GM21526 (cell line): Measurements from ENCODE around the gene PARD3.
A peak's percentile ranks its signal among the peaks of the same experiment; 100 is the strongest.
"Not testable (repeated sequence)": the region's sequence is repeated elsewhere in the genome, so short reads cannot be mapped to it uniquely, and the experiment has no call there.

Experiments used
- ATAC-seq: cut with Tn5 transposase; IDR thresholded peaks from one replicate; pipeline ENCODE4 v1.9.1; 2021; ENCODE audit warnings: moderate library complexity; ENCODE audit not compliant: unreplicated experiment, low FRiP score

PARD3 gene

DNA sequence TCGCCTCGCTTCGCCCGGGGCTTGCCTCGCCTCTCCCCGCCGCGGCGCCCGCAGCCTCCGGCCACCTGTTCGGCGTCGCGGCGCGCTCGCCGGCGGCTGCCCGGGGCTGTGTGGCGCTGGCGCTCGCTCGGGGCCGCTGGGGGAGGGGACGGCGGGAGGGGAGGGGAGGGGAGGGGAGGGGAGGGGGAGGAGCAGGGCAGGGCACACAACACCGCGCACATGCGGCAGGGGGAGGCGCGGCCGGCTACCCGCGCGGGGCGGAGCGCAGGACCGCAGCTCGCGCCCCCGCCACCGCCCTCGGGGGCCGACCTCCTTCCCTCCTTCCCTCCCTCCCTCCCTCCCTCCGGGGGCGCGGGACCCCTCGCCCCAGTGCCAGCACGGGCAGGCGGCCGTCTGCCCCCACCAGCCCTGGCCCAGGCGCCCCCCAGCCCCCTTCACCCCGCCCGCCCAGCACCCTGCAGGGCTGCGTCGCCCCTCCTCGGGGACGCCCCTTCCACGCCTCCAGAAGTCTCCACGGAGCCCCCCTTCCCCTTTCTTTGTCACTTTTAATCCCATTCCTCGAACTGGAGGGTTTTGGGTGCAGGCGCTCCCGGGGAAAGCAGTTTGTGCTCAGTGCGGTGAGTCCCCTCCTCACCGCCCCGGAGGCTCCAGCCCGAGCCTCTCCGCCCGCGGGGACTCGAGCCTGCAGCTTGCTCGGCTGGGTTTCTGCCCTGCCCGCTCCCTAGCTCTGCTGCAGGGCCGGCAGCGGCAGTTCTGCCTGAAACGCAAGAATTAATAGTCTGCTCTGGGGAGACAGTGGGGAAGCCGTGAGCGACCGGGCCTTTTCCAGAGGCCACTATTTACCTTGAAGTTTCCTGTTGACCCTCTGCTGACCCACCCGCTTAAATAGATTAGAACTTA lies at the start of gene PARD3:
PARD3 (minus strand) TSS at position 112 of the 900 bp plus-strand sequence. CDS start 301 bp downstream, outside the sequence.
- ATAC-seq: no peak

DNA sequence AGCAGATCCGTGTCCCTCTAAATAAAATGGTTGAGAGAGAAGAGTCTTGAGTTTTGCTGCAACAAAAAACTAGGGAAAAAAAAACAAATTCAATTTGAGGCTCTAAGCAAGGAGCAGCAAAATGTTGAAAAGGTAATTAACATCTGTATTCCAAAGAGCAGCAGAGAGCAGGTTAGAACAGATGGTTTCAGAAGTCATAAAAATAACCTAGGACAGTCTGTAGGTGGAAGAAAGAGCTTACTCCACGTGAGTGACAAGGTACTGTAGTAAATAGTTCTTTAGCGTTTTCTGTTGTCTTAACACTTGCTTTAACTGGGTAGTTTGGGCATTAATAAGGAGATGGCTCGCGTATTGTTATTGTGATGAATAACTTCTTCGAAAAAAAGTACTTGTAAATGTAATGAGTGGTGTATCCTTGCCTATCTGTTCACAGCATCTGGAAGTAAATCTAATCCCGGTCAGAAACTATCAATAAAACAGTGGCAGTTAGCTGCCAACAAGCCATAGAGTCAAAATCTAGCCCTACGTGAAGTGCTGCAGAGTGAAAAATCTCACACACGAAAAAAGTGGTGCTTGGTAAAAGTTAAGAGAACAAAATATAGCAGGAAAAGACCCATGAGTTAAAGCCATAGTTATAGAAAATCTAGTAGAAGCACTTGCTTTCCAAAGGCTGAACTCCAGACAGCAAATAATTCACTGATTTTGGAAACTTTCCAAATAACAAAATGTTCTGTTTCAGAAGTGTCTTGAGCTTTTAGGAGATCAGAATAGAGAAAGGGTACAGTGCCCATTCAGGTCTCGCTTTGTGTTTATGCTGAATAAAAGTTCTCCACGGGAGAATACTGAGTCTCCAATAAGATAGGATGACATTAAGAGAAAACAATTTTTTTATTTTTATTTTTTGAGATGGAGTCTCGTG lies 49.3 kb upstream of the PARD3 start:
- ATAC-seq: no peak

DNA sequence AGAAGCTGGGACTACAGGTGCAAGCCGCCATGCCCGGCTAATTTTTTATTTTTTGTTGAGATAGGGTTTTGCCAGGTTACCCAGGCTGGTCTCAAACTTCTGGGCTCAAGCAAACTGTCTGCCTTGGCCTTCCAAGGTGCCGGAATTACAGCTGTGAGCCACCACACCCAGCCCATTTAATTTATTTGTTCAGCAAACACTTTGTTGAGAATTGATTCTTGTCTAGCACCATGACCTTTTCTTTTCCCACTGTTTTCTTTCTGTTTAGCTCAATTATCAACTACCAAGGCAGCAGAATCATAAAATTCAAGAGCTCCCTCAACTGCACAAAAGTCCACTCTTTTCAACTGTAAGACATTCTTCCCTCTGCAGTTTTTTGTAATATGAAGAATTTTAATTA lies 47.8 kb upstream of the PARD3 start:
- ATAC-seq: no peak

DNA sequence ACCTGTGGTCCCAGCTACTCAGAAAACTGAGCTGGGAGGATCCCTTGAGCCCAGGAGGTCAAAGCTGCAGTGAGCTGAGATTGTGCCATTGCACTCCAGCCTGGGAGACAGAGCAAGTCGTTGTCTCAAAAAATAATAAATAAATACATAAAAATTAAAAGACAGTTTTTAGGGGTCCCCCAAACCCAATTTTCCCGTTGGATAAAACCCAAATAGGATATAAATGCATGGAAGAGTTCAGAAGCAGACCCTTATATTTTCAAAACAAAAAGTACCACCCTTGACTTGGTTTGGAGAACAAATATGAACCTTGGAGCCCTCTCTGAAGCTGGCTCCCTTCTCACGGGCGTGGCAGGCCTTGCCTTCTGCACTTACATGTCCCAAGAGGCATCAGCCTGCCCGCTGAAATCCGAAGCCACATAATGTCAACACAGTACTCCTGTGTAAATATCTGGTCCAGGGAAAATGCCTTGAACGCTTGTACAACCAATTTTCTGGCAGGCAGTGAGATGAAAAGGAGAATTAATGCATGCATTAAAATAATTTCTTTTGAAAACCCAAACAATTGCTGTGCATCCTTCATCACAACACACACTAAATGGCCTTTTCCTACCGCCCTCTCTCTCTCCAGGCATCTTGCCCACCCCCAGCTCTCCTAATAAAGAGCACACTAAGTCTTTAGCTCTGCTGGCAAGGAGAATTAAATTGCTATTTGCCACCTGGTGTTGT lies 46.4 kb upstream of the PARD3 start:
- no peak for ATAC-seq

DNA sequence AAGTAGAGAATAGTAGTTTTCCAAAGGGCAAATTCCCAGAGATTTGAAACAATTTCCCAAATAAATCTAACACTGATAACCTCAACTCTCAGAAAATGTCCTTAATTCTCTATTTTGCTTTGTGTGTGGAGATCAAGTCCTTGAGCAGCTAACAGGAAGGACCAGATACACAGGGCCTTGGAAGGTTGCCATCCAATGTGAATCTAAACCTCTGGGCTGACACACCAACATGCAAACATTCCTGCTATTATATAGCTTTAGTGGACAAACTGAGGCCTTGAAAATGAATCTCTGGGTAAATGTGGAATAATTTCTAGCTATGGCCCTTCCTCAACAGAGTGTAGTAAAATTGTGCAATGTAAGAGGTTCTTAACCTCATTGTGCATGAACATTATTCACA lies 44.1 kb upstream of the PARD3 start:
- ATAC-seq: no peak

DNA sequence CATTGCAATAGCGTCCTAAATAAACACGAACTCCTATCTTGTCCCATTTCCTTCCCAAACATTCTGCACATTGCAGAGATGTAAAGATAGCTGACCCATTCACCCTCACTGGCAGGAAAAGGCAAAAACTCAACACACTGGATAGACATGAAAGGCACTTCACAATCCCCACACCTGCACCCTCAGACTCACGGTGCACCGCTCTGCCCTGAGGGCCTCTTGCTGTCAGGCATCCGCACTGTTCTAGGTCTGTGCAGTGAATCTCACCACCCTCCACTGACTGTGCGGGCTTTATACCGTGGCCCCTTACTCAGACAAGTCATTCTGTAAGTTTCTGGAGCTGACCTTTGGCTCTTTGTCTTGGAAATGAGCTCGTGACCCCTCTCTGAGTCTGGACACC lies 42.9 kb upstream of the PARD3 start:
- ATAC-seq: no peak

DNA sequence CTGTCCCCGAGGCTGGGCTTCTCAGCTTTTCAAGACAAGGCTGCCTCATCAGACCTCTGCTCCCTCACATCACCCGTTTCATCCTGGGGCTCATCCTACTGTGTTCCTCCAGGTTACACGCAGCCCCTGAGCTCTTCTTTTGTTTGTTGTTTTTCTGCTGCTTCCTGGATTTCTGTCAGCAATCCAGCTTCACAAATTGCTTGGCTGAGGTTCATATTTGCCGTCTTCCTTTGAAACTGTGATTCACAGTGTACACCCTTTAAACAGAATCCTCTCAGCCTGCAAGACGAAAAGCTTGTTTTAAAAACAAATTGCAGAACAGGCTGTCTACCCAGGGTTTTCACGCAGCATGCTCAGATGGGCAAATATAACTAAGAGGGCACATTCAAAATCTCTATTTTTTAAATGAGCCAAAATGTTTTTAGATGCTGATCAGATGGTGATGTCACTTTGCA lies 39.1 kb upstream of the PARD3 start:
- ATAC-seq: no peak

DNA sequence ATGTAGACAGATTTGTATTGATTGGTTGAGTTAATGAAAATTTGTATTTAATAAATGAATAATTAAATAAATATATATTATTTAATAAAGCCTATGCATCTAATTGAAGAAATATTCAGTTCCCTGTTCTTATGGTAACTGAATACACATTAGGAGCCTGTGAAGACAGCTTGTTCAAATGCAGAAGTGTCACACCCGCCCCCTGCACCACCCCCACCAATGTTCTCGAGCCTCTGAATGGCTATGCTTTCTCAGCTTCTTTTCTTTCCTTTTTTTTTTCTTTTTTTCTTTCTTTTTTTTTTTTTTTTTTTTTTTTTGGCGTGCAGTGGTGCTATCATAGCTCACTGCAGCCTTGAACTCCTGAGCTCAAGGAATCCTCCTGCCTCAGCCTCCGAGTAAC lies 38.3 kb upstream of the PARD3 start:
- no peak for ATAC-seq

DNA sequence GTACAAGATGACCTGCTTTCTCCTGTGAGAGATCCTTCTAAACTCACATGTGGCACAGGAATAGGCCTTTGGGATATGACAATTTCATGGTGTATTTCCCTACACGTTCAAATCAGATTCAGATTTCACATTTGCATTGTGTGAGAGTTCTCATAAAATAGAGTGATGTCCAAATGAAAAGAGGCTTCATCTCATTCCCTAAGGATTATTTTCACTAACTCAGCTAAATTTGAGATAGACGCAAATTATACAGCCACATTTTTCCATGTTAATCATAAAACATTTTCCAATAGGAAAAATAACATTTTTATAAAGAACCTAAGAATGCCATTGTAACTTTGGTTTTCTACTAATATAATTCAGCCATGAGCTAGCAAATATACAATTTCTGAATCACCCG lies 35.5 kb upstream of the PARD3 start:
- ATAC-seq: no peak

DNA sequence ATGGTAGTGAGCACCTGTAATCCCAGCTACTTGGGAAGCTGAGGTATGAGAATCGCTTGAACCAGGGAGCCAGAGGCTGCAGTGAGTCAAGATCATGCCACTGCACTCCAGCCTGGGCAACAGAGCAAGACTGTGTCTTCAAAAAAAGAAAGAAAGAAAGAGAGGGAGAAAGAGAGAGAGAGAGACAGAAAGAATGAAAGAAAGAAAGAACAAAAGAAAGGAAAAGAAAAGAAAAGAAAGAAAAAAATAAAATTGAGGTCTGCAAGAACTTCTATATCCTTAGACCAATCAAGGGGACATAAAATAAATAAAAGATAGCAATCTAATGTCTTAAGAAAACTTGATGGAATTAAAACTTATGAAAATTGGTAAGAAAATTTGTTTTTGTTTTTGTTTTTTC lies 34.9 kb upstream of the PARD3 start:
- no peak for ATAC-seq

DNA sequence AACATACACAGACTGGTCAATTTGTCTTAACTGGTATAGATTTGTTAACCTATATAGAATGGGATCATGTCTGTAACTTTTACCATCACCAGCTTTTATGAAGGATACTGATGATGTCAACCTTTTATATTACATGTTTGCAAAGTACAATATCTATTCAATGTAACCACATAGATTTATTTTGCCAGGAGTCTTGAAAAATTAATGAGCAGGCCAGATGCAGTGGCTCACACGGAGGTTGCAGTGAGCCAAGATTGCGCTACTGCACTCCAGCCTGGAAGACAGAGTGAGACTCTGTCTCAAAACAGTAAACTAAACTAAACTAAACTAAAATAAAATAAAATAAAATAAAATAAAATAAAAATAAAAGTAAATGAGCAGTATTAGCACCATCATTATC lies 30.0 kb upstream of the PARD3 start:
- ATAC-seq: no peak

DNA sequence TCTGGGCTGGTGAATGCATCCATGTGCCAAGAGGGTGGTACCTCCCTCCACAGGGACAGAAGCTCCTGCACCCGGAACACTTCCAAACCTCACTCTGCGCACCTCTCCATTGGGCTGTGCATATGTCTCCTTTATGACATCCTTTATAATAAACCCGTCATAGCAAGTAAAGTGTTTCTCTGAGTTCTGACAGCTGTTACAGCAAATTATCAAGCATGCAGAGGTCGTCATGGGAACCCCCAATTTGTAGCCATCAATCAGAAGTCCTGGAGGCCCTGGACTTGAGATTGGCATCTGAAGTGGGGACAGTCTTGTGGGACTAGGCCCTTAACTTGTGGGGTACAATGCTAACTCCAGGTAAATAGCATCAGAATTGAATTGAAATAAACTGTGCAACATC lies 29.4 kb upstream of the PARD3 start:
- no peak for ATAC-seq

DNA sequence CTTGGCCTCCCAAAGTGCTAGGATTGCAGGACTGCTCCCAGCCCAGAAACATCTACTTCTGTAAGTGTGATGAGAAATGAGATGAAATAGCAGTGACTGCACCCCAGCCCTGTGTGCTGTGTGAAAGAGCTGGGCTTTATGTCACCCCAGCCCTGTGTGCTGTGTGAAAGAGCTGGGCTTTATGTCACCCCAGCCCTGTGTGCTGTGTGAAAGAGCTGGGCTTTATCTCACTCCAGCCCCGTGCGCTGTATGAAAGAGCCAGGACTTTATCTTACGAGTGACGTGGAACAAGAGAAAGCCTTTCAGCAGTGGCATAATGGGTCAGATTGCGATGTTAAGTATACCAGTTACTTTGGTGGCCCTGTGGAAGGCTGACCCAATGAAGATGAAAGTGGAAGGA lies 28.4 kb upstream of the PARD3 start:
- not testable (repeated sequence) for ATAC-seq

DNA sequence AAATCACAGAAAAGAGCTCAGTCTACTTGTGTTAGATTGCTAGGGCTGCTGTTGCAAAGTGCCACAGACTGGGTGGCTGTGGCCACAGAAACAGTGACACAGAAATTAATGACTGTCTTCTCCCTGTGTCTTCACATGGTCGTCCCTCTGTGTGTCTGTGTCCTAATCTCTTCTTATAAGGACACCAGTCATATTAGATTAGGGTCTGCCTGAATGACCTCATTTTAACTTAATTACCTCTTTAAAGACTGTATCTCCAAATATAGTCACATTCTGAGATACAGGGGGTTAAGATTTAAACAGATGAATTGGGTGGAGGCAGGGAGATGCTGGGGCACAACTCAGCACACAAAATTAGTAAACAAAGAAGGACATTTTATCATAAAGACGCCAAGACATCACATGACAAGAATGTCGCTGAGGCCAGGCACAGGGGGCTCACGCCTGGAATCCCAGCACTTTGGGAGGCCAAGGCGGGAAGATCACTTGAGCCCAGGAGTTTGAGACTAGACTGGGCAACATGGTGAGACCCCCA lies 23.3 kb upstream of the PARD3 start:
- no peak for ATAC-seq

DNA sequence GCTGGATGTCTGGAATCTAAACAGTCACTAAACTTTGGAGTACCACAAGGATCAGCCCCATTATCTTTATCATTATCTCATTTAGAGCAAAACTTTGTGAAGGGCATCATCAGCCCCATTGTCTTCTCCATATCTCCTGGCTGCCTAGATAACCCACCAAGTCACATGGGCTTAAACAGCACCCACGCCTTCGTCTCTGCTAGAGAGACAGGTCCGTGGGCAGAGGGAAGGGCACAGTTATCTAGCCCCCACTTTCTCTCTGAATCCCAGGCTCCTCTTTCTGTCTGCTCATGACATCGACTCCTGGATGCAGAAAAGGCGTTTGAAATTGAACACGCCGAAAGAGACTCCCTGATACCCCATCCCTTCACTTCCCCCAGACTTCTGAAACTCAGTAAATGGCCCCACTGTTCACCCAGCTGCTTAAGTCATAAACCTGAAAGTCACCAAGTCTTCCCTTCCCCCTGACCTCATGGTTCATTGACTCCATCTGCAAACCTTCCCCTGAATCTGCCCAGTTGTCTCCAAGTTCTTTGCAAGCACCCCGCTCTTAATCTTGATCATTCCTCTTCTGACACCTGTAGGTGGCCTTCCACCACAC lies 20.9 kb upstream of the PARD3 start:
- ATAC-seq: peak; percentile 78

DNA sequence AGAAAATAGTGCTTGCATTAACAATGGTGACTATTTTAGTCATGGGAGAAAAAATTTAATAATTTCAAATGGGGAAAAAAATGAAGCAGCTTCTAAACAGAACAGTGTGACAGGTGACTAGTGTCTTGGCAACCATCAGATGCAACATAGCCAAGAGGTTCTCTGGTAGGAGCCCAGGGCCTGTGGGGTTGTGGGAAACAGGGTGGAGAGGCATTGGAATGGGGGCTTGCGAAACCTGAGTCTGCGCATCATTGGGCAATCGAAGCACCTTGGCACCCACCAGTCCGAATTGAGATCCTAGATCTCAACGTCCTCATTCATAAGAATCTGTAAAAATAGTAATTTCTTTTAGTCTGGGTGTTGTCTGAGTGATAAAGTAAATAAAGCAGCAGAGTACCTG lies 19.2 kb upstream of the PARD3 start:
- no peak for ATAC-seq

DNA sequence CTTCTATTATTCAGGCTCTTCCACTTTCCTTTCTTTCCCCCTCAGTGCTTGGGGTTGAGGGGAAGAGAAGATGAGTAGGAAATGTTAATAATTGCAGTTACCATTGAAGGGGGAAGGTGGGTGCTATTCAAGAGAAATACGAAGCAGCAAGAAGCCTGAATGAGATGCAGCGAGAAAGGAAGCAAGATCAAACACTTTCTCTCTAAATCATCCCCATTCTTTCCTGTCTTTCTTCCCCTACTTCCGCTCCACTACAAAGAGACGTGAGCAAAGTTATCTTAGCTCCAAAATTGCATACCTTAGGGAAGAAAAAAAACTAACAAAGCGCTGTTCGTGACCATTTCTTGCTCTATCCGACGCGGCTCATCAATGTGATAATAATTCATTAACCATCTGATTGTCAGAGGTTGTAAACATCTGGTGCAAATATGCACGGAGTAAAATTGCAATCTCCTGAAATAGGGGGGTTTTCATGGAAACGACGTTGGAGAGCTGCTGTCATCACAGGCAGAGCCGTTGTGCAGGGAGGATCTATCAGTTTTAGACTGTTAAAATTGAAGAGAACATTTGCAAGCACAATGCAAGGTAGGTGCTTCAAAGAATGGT lies 15.2 kb upstream of the PARD3 start:
- no peak for ATAC-seq

DNA sequence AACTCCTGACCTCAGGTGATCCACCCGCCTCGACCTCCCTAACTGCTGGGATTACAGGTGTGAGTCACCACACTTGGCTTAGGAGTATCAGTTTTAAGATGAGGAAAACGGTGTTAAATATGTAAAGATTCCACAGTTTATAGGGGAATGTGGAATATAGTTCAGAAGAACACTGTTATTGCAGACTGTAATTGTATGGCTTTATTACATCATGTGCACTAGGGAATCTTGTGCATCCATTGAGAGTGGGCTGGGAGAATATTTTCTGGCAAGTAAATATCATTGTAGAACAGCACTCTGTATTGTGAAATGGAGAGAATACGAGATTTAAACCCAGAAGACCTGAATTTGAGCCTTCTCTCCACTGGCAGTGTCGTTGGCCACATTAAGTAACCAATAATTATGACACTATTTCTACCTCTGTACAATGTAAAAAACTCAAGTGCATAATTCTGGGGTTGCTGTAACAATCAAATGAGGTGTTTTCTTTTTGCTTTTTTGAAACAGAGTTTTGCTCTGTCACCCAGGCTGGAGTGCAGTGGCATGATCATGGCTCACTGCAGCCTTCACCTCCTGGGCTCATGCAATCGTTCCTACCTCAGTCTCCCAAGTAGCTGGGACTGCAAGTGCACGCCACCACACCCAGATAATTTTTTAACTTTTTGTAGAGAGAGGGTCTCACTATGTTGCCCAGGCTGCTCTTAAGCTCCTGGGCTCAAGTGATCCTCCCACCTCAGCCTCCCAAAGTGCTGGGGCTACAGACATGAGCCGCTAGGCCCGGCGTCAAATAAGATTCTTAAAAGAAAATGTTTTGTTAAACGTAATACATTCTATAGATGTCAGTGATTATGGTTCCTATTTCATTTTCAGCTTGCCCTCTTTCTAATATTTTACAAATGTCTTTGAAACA lies 12.0 kb upstream of the PARD3 start:
- no peak for ATAC-seq

DNA sequence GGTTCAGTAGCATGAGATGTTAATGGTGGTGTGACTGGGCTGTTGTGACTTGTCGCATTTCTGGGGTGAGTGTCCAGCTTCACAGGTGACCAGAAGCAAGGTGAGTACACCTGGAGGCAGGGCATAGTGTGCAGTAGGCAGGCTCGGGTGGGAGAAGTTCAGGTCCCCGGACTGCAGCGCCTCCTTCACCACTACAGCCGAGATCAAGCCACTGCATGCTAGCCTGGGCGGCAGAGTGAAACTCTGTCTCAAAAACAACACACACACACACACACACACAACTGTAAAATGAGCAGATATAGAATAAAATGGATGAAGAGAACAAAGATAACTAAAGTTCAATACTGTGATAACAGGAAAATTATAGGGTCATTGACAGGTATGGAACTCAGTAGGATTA lies 11.1 kb upstream of the PARD3 start:
- ATAC-seq: no peak
